ENCODE data around the gene UBE2L3. TPM values are rescaled to one million over a fixed set of nuclear protein-coding genes. Genes with fewer than 3 reads are reported as not detected.
"Not testable (repeated sequence)": the region's sequence is repeated elsewhere in the genome, so short reads cannot be mapped to it uniquely, and the experiment has no call there.

UBE2L3 gene
- polyA plus RNA-seq, 1 donor (not counting 4 experiments of a cell fraction or from before 2014, with no cell fraction given) = 80.8 TPM

DNA sequence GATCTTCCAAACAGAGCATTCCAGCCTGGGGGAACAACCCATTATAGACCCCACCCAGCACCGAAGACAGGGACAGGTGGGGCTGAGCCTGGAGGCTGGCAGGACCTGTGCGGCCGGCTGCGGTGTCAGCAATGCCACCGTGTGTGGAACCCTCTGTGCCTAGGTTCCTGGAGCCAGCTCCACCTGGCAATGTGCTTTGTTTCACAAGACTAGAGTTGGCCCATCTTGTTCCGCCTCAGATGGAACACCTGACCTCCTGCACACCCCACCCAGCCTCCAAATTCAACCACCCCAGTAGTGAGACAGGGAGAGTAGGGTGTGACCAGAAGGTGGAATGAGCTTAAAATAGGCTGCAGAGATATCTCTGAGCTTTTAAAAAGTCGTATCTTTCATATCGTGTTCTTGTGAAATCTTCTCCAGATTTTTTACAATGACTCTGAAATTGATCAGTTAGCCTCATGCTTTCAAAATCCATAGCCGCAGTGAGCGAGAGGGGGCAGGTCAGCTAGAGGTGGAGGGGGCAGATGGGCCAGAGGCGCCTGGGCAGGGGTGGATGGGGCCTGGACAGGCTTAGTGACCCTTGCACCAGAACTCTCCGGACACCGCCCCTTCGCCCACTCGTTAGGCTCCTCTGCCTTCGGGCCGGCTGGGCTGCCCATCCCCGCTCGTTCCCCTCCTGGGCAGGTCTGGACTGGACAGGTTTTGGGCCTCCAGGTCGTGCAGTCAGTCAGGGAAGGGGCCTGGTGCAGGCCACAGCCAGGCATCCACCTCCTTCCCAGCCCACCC is 34.5 kb upstream of the UBE2L3 start:
- H3K27ac ChIP-seq (ENCODE audit: control insufficient read depth, insufficient read depth, low read length); H3K79me2 ChIP-seq (ENCODE audit: control insufficient read depth, insufficient read depth, low read length); dilution Hi-C loops (cut with MboI; ENCODE audit: extremely low pct_ligation_motif_present, low sequenced_read_pairs); H3K9ac ChIP-seq (ENCODE audit: control insufficient read depth, extremely low read depth, insufficient read depth, low read length); H3K36me3 ChIP-seq (ENCODE audit: control insufficient read depth in 2 of 2, extremely low read depth in 1 of 2, insufficient read depth in 2 of 2, low read length in 2 of 2); H3K27me3 ChIP-seq (ENCODE audit: control insufficient read depth, extremely low read depth, insufficient read depth, low read length); H3K4me3 ChIP-seq (ENCODE audit: control insufficient read depth in 2 of 3, extremely low read depth in 1 of 3, insufficient read depth in 2 of 3, low read depth in 1 of 3, low read length in 3 of 3); H3K4me2 ChIP-seq (ENCODE audit: control insufficient read depth, extremely low read depth, insufficient read depth, low read depth, low read length); H3K9me3 ChIP-seq (ENCODE audit: control insufficient read depth, low read depth, low read length); DNase-seq (ENCODE audit: low read depth, low spot score); H2AFZ ChIP-seq (ENCODE audit: control insufficient read depth, low read length); H3K4me1 ChIP-seq (ENCODE audit: control insufficient read depth, extremely low read depth, insufficient read depth, low read length); FAIRE-seq; H3K9me1 ChIP-seq (ENCODE audit: control insufficient read depth, extremely low read depth, insufficient read depth, low read length); H4K20me1 ChIP-seq (ENCODE audit: control insufficient read depth, extremely low read depth, insufficient read depth, low read length): not testable (repeated sequence)

DNA sequence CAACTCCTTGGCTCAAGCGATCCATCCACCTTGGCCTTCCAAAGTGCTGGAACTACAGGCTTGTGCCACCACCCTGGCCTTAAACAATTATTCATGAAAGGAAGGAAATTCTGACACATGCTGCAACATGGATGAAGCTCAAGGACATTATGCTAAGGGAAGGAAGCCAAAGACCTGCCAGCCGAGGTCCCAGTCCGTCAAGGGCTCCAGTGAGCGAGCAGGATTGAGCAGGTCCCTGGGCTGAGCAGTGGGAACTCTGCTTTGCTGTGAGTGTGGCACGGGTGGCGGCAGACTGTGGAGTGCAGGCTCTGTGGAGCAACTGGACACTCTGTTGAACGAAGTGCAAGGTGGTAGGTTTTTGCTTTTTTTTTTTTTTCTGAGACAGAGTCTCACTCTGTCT is 27.7 kb upstream of the UBE2L3 start:
- H3K4me2 ChIP-seq (ENCODE audit: control insufficient read depth, extremely low read depth, insufficient read depth, low read depth, low read length); FAIRE-seq; H3K9me1 ChIP-seq (ENCODE audit: control insufficient read depth, extremely low read depth, insufficient read depth, low read length); H3K4me1 ChIP-seq (ENCODE audit: control insufficient read depth, extremely low read depth, insufficient read depth, low read length); H3K9ac ChIP-seq (ENCODE audit: control insufficient read depth, extremely low read depth, insufficient read depth, low read length); H4K20me1 ChIP-seq (ENCODE audit: control insufficient read depth, extremely low read depth, insufficient read depth, low read length); DNase-seq (ENCODE audit: low read depth, low spot score); H2AFZ ChIP-seq (ENCODE audit: control insufficient read depth, low read length); H3K27me3 ChIP-seq (ENCODE audit: control insufficient read depth, extremely low read depth, insufficient read depth, low read length); H3K79me2 ChIP-seq (ENCODE audit: control insufficient read depth, insufficient read depth, low read length); dilution Hi-C loops (cut with MboI; ENCODE audit: extremely low pct_ligation_motif_present, low sequenced_read_pairs); H3K27ac ChIP-seq (ENCODE audit: control insufficient read depth, insufficient read depth, low read length); H3K36me3 ChIP-seq (ENCODE audit: control insufficient read depth in 2 of 2, extremely low read depth in 1 of 2, insufficient read depth in 2 of 2, low read length in 2 of 2); H3K4me3 ChIP-seq (ENCODE audit: control insufficient read depth in 2 of 3, extremely low read depth in 1 of 3, insufficient read depth in 2 of 3, low read depth in 1 of 3, low read length in 3 of 3); H3K9me3 ChIP-seq (ENCODE audit: control insufficient read depth, low read depth, low read length): not testable (repeated sequence)

DNA sequence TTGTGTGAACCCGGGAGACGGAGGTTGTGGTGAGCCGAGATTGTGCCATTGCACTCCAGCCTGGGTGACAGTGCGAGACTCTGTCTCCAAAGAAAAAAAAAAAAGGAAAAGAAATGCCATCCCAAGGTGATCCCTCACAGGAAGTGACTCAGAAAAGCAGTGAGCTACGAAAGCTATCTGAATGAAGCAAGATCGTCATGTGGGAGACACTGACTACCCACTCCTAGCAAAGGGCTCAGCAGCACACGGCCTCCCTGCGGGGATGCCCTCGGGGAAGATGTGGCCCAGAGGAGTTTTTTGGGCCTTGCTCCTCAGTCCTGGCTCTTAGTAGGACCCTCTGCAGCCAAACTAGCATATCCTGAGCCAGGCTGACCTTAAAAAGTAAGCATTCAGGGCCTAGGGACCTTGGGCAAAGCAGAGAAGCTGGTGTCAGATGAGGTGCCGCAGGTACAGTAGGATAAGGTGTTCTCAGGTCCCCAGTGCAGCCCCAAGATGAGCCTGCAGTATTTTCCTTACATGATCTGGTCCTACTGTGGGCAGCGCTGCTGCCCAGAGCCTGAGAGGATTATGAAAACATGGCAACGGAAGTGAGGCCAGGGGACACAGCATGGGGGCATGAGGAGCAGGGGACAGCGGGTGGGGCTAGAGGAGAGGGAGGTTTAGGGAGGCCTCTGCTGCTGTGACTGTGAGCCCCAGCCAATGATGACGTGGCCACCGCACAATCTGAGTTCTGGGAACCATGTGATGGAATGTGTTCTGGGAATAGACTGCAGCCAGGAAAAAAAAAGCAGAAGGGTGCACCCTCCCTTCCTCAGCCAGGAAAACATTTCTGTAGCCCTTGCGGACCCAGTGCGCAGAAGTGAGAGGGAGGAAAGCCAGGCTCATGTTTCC is 22.8 kb upstream of the UBE2L3 start:
- H3K9ac ChIP-seq (ENCODE audit: control insufficient read depth, extremely low read depth, insufficient read depth, low read length); dilution Hi-C loops (cut with MboI; ENCODE audit: extremely low pct_ligation_motif_present, low sequenced_read_pairs): not testable (repeated sequence)

DNA sequence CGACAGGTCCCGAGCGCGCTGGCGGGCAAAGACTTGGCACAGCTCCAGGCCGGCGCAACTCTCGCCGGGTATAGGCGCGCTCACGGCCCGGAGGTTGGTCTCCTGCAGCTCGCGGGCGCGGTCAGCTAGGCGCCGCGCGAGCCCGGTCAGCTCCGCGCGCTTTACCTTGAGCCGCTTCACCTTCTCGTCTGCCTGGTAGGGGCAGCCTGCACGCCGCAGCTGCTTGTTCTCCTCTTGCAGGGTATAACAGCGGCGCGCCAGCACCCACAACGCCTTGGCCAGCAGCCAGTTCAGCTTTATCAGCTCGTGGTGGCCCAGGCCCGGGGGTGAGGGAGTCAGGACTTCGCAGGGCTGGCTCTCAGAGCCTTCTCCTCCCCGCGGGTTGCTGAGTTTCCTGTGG is 18.0 kb upstream of the UBE2L3 start:
- H3K9ac ChIP-seq (ENCODE audit: control insufficient read depth, extremely low read depth, insufficient read depth, low read length); H3K4me2 ChIP-seq (ENCODE audit: control insufficient read depth, extremely low read depth, insufficient read depth, low read depth, low read length); H4K20me1 ChIP-seq (ENCODE audit: control insufficient read depth, extremely low read depth, insufficient read depth, low read length); H3K9me1 ChIP-seq (ENCODE audit: control insufficient read depth, extremely low read depth, insufficient read depth, low read length); H3K36me3 ChIP-seq (ENCODE audit: control insufficient read depth in 2 of 2, extremely low read depth in 1 of 2, insufficient read depth in 2 of 2, low read length in 2 of 2); DNase-seq (ENCODE audit: low read depth, low spot score); H3K4me1 ChIP-seq (ENCODE audit: control insufficient read depth, extremely low read depth, insufficient read depth, low read length); FAIRE-seq; H2AFZ ChIP-seq (ENCODE audit: control insufficient read depth, low read length); H3K27ac ChIP-seq (ENCODE audit: control insufficient read depth, insufficient read depth, low read length); H3K9me3 ChIP-seq (ENCODE audit: control insufficient read depth, low read depth, low read length); H3K27me3 ChIP-seq (ENCODE audit: control insufficient read depth, extremely low read depth, insufficient read depth, low read length); dilution Hi-C loops (cut with MboI; ENCODE audit: extremely low pct_ligation_motif_present, low sequenced_read_pairs); H3K79me2 ChIP-seq (ENCODE audit: control insufficient read depth, insufficient read depth, low read length); H3K4me3 ChIP-seq (ENCODE audit: control insufficient read depth in 2 of 3, extremely low read depth in 1 of 3, insufficient read depth in 2 of 3, low read depth in 1 of 3, low read length in 3 of 3): not testable (repeated sequence)

More for the DNA sequence above, 22.8 kb upstream of the UBE2L3 start:
- not testable (repeated sequence) for H3K36me3 ChIP-seq (ENCODE audit: control insufficient read depth in 2 of 2, extremely low read depth in 1 of 2, insufficient read depth in 2 of 2, low read length in 2 of 2); H3K4me2 ChIP-seq (ENCODE audit: control insufficient read depth, extremely low read depth, insufficient read depth, low read depth, low read length); H3K9me3 ChIP-seq (ENCODE audit: control insufficient read depth, low read depth, low read length); H3K9me1 ChIP-seq (ENCODE audit: control insufficient read depth, extremely low read depth, insufficient read depth, low read length); H2AFZ ChIP-seq (ENCODE audit: control insufficient read depth, low read length); FAIRE-seq; H3K27ac ChIP-seq (ENCODE audit: control insufficient read depth, insufficient read depth, low read length); H4K20me1 ChIP-seq (ENCODE audit: control insufficient read depth, extremely low read depth, insufficient read depth, low read length); H3K4me1 ChIP-seq (ENCODE audit: control insufficient read depth, extremely low read depth, insufficient read depth, low read length); H3K27me3 ChIP-seq (ENCODE audit: control insufficient read depth, extremely low read depth, insufficient read depth, low read length); DNase-seq (ENCODE audit: low read depth, low spot score); H3K4me3 ChIP-seq (ENCODE audit: control insufficient read depth in 2 of 3, extremely low read depth in 1 of 3, insufficient read depth in 2 of 3, low read depth in 1 of 3, low read length in 3 of 3); H3K79me2 ChIP-seq (ENCODE audit: control insufficient read depth, insufficient read depth, low read length)
